HG03103 (cell line): ENCODE measurements around the gene SORL1.

Source experiments
- ATAC-seq: cut with Tn5 transposase; IDR thresholded peaks from one replicate; pipeline ENCODE4 v1.9.1; 2021; ENCODE audit warnings: low read depth; ENCODE audit not compliant: unreplicated experiment

The SORL1 gene

DNA sequence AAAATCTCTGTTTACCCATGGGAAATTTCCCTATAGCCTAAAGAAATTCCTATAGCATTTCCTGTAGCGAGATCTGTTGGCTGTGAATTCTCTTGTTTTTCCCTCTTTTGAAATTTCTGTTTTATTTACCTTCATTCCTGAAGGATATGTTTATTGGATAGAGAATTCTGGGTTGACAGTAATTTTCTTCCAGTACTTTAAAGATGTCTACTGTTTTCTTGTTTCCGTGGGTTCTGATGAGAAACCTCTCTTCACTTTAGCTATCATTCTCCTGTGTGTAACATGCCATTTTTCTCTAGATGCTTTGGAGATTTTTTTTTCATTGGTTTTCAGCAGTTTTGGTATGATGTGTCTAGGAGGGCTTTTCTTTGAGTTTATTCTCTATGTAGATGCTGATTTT lies 78.1 kb downstream of the SORL1 start:
- no peak for ATAC-seq

DNA sequence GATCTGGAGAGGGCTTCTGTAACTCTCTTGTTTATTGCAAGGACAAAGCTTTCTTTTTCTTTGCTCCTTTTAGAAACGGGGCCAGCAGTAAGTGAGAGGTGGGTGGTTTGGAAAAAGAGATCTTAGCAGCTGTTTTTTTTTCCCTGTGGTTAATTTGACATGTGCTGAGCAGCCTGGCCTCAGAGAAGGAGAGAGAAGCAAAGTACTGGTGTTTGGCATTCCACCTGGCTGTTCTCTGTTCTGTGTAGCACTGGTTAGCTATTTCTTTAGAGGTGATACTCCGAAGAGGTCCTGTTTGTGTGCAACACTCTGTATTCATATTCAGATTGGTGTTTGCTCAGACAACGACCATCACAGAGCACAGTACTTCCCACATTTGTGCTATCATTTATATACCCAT lies 81.5 kb downstream of the SORL1 start:
- ATAC-seq: no peak

DNA sequence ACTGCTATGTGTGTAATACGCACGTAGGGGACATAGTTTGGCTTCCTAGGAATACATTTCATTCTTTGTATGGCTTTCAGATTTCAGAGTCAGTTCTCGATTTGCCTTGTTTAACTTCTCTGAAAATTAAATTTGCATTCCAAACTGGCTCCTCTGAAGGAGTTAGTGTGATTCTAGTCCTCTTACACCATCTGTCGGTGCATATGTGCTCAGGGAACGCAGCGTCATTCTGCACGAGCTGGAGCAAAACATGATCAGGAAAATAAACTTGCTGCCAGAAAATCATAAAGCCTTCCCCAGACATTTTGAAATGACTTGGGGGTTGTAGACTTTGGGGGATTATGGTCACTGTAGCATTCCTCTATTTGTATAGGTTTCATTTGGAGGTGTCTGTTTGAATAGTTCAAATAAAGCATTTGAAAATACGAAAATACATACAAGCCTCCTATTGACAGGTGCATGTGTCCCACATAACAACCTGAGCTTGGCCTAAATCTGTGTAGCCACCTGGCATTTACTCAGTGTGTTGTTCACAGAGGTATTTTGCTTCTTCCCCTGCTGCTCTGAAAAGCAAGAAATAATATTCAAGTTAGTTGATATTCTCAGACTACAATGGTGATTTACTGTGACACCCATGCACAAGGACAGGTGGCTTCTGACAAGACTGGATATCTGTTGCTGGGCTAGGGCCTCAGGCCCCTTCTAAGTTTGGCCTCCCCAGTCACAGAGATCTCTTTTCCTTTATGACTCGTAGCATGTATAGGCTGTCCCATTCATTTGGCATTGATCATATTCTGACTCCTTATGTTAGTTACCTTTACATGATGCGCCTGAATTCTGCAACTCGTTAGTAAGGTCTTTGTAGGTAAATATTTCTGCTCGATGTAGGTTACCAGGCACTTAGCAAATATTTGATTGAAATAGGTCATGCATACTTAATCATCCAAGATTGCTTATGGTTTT lies 82.3 kb downstream of the SORL1 start:
- ATAC-seq: no peak

DNA sequence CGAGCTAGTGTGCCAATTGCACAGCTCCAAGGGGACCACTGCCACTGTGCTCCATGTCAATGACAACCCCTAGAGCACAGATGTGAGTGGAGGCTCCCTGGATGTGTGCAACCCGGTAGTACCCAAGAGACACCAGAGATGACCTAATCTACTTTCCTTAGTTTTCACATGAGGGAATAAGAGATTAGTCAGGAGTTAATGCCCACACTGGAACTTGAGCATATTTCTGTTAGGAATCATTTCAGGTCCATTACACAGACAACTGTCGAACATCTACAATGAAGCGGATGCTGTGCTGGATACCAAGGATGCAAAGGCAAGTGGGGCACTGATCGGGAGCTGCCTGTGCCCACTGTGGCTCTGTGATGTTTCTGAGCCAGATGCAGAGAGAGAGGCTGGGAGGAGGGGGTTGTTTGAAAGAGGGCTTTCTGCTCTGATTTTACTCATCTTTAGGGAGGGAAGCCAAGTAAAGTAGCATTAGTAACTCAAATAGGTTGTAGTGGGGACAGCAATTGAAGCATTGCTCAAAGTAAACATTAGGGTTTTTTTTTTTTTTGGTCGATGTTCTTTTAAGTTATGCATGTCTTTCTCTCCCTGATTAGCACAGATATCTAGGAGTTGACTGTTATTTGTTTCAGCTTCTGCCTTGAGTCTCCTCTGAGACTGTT lies 83.1 kb downstream of the SORL1 start:
- ATAC-seq: no peak

DNA sequence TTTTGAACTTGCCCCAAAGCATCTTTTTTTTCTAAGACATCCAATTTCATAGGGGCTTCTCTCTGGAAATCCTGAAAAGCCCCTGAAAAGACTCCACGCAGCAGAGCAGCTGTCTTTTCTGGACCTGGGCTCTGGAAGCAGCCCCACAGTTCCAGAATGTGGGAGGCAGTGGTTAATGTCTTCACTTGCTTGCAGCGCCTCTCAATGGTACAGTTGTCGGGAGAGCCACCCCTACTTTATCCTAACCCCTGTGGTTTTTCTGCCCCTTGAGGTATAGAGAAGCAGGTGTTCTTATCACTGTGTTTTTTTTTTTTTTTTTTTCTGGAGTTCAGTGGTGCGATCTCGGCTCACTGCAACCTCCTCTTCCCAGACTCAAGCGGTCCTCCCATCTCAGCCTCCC lies 84.0 kb downstream of the SORL1 start:
- ATAC-seq: no peak

DNA sequence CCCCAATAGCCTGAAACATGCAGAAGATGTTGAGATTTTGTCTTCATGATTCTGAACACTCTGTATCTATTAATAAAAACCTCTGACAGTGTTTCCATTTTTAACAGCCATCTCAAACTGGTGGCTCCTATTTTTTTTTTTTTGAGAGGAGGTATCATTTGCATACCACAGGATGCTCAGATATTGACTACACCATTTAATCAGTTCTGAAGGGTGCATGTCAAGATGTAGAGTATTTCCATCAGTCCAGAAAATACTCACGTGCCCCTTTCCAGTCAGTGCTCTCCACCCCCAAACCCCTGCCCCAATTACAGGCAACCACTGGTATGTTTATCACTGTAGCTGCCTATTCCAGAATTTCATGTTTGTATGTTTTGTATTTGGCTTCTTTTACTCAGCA lies 85.9 kb downstream of the SORL1 start:
- ATAC-seq: peak; percentile 63

DNA sequence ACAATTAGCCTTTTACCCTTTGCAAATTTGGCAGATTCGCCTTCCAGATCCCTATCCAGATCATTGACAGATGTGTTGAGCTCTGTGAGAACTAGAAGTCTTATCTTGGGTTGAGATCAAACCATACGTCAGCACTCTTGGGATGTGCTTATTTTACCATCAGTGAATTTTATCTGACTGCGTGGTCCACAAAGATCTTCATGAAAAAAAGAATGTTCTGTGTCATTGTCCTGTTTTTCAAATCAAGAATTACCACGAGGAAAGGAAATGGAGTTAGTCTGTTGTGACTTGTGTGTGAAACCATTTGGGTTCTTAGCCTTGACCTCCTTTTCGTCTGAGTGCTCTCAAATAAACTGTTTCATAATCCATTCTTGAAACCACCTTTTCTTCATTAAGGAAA lies 86.9 kb downstream of the SORL1 start:
- no peak for ATAC-seq

DNA sequence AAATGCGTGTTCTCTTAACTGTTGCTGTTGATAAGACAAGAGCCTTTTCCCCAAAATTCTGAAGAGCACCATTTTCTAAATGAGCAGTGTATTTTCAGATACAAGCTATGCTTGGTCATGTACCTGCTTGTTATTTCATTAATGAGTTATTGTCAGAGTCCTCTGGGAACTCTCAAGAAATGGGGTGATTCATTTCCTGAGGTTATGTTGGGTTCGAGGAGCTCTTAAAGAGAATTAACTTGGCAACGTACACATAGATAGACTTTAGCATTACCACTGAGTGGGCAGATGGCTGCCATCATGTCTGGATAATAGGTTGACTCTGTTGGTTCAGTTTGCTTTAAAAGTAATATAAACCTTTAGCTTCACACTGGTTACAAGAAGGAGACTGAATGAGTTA lies 88.5 kb downstream of the SORL1 start:
- no peak for ATAC-seq

DNA sequence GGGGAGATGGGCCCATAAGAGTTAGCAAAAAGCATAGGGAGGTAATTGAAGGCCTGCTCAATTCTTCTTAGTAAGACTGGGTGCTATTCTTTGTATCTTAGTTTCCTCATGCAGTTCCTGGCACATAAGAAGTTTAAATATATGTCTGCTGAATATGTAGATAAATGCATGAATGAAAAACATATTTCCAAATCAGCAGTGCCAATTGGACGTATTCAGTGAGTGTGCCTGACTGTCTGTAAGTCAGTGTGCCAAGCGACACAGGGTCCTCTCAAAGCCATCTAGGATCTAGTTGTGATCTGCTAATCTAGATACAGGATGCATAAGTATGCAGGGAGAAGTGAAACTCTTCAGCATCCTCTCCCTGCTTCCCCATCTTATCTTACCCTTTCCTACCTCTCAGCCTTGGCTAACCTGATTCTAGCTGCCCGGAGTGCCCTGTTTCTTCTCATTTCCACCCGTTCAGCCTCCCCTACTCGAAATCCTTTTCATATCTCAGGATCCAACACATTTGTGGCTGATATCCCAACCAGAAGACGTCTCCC lies 91.8 kb downstream of the SORL1 start:
- ATAC-seq: no peak

DNA sequence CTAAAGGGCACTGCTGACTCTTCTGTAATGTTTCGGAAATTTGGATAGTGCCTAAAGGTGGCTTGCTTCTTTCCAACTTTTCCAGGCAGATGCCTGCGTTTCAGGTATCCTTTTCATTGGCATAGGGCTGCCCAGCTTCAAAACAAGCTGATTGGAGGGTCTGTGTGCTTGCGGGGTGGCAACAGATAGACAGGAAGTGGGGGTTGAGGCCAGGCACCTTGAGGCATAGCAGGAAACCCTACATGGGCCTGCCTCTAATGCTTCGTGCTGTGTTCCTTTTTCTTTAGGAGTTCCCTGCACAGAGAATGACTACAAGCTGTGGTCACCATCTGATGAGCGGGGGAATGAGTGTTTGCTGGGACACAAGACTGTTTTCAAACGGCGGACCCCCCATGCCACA lies 92.8 kb downstream of the SORL1 start:
- ATAC-seq: no peak

DNA sequence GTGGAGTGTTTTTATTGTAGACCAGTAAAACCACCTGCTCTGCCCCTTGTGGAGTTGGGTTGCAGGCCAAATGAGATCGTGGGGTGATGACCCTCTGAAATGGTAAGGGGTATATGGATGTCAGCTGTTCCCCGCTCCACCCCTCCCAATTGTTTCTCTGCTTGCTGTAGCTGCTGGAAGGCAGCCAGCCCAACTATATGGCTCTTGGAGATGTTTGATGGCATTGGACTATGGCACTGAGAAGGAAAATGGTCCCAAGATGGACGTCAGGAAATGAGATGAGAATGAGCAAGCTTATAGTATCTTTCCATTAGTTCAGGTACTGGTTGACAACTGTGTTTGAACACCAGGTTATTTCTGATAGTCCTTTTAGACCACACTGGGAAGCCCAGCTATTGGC lies 95.5 kb downstream of the SORL1 start:
- no peak for ATAC-seq

DNA sequence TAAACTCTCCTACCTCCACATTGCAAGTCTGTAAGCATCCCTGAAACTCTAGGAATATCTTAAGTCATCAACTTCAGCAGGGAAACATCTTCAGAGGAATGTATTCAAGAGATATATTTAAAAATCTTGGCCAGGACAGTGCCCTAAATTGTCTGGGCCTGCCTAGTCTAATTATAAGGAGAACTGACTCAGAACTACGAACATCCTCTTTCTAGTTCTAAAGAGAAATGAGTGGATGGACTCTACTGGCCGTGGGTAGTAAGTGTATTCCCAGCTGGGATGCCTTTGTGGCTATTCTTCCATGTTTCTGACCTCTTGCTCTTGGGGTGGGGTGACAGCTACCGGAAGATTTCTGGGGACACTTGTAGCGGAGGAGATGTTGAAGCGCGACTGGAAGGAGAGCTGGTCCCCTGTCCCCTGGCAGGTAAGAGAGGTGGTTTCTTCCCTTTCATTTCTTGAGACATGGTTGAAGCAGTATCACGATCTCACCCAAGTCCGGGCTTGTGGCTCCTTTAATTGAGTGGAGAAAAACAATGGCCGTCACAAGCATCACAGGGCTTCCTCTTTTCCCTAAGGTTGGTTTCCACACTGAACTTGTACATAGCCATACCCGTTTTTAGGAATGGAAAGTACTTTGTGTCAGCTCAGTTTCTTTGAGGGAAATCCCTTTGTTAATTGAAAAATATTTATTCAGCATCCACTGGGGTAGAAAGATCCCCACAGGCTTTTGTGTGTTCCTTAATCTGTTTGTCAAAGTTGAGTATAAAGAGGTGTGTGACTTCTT lies 98.3 kb downstream of the SORL1 start:
- no peak for ATAC-seq

DNA sequence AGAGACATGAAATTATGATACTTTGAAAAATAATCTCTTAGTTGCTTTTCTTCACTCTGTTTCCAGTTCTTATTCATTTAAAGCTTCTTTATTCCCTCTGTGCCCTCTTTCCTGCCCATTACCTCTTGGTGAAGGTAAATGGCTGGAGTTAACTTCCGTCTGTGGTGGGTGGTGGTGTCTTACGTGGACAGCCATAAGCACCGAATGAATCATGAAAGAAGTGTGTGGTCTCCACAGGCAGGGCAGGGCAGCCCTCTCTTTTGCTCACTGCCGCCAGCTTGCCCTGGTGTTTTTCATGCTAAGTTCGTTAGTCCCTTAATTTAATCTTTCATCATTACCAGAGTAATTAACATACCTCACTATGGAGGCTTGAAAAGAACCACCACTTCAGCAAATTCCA lies 99.3 kb downstream of the SORL1 start:
- no peak for ATAC-seq

DNA sequence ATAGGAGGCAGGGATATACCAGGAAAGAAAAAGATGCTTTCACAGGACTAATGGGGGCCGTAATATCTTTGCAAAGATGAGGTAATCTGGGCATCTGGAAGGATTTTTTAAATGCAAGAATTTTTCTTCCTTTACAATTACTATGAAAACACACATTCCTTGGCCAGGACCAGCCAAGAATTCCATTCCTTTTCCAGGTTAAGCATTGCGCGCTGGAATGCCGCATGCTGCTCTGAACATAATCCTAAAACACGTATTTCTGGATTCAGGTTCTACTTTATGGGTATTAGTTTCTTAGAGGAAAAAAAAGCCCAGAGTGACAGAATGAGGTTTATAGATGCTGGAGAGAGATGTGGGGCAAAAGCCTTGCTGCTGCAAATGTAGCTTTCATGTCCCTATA lies 100.0 kb downstream of the SORL1 start:
- ATAC-seq: no peak

DNA sequence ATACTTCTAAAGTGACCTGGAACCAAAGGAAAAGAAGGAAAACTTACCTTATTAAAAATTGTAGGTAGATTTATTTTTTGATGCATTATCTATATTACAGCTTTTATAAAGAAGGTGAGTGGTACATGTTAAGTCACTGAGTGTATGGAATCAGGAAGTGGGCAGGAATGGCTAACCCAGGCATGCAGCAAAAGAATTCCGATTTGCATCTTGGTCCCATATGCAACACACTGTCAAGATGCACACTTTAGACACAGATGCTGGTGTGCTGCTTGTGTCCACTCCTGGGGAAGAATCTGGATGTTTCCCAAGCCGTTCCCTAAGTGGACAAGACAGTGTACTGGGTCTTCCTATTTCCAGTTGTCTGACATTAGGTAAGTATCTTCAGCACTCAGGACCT lies 100.5 kb downstream of the SORL1 start:
- ATAC-seq: no peak

DNA sequence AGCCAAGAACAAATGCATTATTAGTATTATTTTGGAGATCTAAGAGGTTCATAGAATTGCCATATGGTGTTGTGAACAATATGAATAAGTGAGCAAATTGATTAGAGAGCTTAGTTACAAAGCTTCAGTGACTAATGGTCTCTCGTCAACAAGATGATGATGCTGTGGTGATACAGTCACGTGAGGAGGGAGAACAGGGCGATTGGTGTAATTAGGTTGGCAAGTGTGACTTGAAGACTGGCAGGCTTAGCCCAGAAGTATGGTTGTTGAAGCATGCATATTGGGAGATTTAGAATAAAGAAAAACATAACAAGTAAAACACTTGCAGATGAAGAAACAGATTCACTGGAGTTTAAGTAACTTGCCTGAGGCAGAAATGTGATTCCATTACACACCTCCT lies 101.3 kb downstream of the SORL1 start:
- no peak for ATAC-seq

DNA sequence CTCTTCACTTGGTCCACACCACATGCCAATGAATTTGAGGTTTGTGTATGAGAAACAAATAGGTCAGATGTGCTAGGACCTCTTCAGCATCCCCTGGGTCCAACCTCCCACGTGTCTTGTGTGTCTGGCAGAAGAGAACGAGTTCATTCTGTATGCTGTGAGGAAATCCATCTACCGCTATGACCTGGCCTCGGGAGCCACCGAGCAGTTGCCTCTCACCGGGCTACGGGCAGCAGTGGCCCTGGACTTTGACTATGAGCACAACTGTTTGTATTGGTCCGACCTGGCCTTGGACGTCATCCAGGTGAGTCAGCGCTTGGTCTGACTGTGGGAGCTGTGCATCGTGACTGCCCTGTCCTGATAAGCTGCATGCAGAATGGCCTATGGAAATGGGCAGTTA lies 101.7 kb downstream of the SORL1 start:
- ATAC-seq: no peak

DNA sequence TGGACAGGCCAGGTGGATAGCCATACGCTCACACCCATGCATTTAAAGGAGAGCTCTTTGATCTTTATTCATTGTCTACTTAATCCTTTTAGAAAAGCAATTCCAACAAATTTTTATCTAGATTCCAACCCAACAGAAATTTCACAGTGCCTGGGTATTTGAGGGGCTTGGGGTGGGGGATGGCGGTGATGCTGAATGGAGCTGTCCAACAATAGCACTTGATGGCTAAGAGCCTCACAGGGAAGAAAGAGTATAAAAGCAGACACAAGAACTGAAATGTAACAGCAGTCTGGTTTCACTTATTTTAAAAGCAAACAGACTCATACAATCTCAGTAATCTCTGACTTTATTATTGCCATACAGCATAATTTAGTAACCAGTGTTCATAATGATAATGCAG lies 102.4 kb downstream of the SORL1 start:
- no peak for ATAC-seq

DNA sequence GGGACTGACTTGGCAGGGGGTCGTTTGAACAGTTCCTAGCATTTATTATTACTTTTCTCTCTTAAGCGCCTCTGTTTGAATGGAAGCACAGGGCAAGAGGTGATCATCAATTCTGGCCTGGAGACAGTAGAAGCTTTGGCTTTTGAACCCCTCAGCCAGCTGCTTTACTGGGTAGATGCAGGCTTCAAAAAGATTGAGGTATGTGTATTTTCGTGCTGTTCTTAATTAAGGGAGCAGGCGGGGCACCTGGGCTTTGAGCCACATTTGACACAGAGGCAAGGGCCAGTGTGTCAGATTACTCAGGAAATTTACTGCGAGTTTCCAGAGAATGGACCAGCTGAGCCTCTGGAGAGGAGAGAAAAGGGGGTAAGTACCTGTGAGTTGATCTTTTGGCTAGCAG lies 103.0 kb downstream of the SORL1 start:
- no peak for ATAC-seq

DNA sequence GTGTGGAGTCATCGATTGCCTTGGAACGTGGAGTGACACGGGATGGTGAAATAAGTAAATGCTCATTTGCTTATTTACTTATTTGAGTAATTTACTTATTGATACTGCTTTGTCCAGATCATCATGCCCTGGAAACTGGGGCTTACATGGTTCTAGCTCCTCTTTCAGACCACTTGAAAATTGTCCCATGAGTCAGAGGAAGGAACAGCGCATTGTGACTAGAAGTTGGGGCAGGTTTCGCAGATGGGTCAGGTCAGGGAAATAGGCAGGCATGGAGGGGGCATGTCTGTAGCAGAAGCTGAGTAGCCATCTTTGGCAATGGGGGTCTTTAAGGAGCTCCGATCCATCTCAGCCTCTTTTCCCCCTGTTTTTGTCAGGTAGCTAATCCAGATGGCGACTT lies 104.8 kb downstream of the SORL1 start:
- no peak for ATAC-seq

DNA sequence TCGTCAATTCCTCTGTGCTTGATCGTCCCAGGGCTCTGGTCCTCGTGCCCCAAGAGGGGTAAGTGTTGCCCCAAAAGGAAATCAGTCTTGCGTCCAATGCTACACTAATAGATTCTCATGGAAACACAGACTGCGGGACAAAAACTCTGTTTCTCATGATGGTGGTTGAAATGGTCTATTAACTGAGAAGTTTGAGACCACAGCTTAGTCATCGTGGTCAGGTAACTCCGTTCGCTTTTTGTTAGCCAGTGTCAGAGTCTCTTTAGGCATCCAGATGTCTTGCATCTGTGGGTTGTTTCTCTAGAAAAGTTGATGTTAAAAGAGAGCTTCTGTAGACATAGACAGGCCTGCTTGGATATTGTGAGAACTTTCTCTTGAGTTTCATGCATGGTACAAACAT lies 105.2 kb downstream of the SORL1 start:
- peak; percentile 89 for ATAC-seq
